ENCODE measurements around the gene SIGLEC12. TPM values are rescaled to one million over a fixed set of nuclear protein-coding genes. Genes with fewer than 3 reads are reported as not detected.

Gene SIGLEC12
- total and polyA plus RNA-seq, 2 donors (not counting 3 experiments of a cell fraction or from before 2014, with no cell fraction given), result not detected

DNA sequence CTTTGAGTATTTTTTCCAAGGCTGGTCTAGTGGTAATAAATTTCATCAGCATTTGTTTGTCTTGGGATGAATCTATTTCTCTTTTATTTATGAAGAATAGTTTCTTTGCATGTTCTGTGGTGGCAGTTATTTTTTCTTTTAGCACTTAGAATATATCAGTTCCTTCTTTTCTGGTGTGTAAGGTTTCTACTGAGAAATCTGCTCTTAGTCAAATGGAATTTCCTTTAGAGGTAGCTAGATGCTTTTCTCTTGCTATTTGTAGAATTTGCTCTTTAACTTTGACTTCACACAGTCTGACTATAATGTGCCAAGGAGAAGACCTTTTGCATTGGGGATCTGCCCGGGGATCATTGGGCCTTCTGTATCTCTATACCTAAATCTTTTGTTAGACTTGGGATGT is 33.9 kb upstream of the SIGLEC12 start:
- no peaks in the 10 kb centered on the region for H4K20me1 ChIP-seq (replicated peaks; ENCODE audit: control insufficient read depth, extremely low read depth, insufficient read depth, low read length)
- DNase-seq (ENCODE audit: low read depth, low spot score) (no peak), FAIRE-seq (no peak)
- H3K36me3 ChIP-seq (ENCODE audit: control insufficient read depth in 2 of 2, extremely low read depth in 1 of 2, insufficient read depth in 2 of 2, low read length in 2 of 2), result no peaks in the 10 kb centered on the region
- no peak overlapping the region for H3K4me3 ChIP-seq (replicated peaks in 1 of 3; ENCODE audit: insufficient read depth in 1 of 3, low read depth in 1 of 3, low read length in 3 of 3)
- no peak overlapping the region for H3K4me2 ChIP-seq (ENCODE audit: insufficient read depth, low read length)
- H2AFZ ChIP-seq (ENCODE audit: low read depth, low read length), result no peak overlapping the region
- no peaks in the 10 kb centered on the region for H3K9me3 ChIP-seq (replicated peaks; ENCODE audit: control insufficient read depth, insufficient read depth, low read length)
- H3K79me2 ChIP-seq (ENCODE audit: control insufficient read depth, insufficient read depth, low read length), result no peaks in the 10 kb centered on the region
- no TSS peak for BruUV-seq (replicated peaks)
- no peak overlapping the region for H3K9ac ChIP-seq (replicated peaks; ENCODE audit: extremely low read depth, insufficient read depth, low read length)
- dilution Hi-C loops (cut with MboI; ENCODE audit: extremely low pct_ligation_motif_present, low sequenced_read_pairs) (no loop called here), intact Hi-C loops (cut with micrococcal nuclease) (no loop called here)
- ChIA-PET CTCF (interaction anchor here (0.7 to 1.8 kb wide), 3 partner anchors 20 to 121 kb away, joined by 3 to 6 read pairs (median 5); no protein-coding TSS in a partner anchor), POLR2A (interaction anchor here (0.6 kb wide), 1 partner anchor 125 kb away, joined by 6 read pairs; no protein-coding TSS in a partner anchor)
- no peak overlapping the region for H3K27ac ChIP-seq (ENCODE audit: insufficient read depth, low read depth, low read length)
- peaks cover 3 to 19% of the 10 kb centered on the region in 2 experiments for H3K27me3 ChIP-seq (ENCODE audit: control insufficient read depth in 2 of 2, insufficient read depth in 2 of 2, low read length in 2 of 2)
- H3K4me1 ChIP-seq (ENCODE audit: control insufficient read depth, extremely low read depth, insufficient read depth, low read length), result no peaks in the 10 kb centered on the region
- TF ChIP-seq JUN (IDR thresholded peaks at IDR 0.05; ENCODE audit: borderline replicate concordance, insufficient read depth, insufficient read length, low read depth) (no peak), MYC (IDR thresholded peaks at IDR 0.05; ENCODE audit: low read depth, low read length) (no peak), FOS (IDR thresholded peaks at IDR 0.05; ENCODE audit: borderline replicate concordance, insufficient read depth, low read length) (no peak), POLR2A (IDR thresholded peaks at IDR 0.05; ENCODE audit: low read depth, low read length) (no peak), EZH2 (IDR thresholded peaks at IDR 0.05; ENCODE audit: borderline replicate concordance, low read depth, low read length, severe bottlenecking) (no peak), POLR2AphosphoS5 (IDR thresholded peaks at IDR 0.05; ENCODE audit: insufficient read depth, low read depth, low read length) (no peak), CTCF (IDR thresholded peaks at IDR 0.05; ENCODE audit: extremely low read depth in 1 of 2, insufficient read depth in 1 of 2, low read depth in 1 of 2, low read length in 2 of 2) (no peak)
- no peaks in the 10 kb centered on the region for H3K9me1 ChIP-seq (replicated peaks; ENCODE audit: control insufficient read depth, extremely low read depth, insufficient read depth, low read length)
